Hepatocyte (in vitro differentiated cells): ENCODE results near the gene SMAD7. TPM values are rescaled to one million over a fixed set of nuclear protein-coding genes. Genes with fewer than 3 reads are reported as not detected.

Experiments
- DNase-seq: peaks from one replicate; pipeline ENCODE4 v3.0.0-alpha.2; 2016; ENCODE audit warnings: low spot score
- H2AFZ ChIP-seq: fragments of 200-600 bp; sonication (generic); 2 replicates; pipeline ENCODE4 v1.6.0; 2016; ENCODE audit warnings: antibody characterized with exemption, mild to moderate bottlenecking
- H3K27ac ChIP-seq: fragments of 200-600 bp; sonication (generic); 2 replicates; pipeline ENCODE4 v1.5.1; 2016; ENCODE audit warnings: mild to moderate bottlenecking
- H3K27me3 ChIP-seq: fragments of 200-600 bp; sonication (generic); 2 replicates; pipeline ENCODE4 v1.6.1; 2016
- H3K36me3 ChIP-seq: fragments of 200-600 bp; sonication (generic); replicated peaks from 2 replicates; pipeline ENCODE4 v1.5.1; 2016; ENCODE audit warnings: low read depth; ENCODE audit not compliant: insufficient read depth
- H3K4me1 ChIP-seq: fragments of 200-600 bp; sonication (generic); 2 replicates; pipeline ENCODE4 v1.5.1; 2016; ENCODE audit warnings: mild to moderate bottlenecking, moderate library complexity; ENCODE audit not compliant: insufficient read depth
- H3K4me2 ChIP-seq: fragments of 200-600 bp; sonication (generic); 2 replicates; pipeline ENCODE4 v1.6.0; 2016
- H3K4me3 ChIP-seq: fragments of 200-600 bp; sonication (generic); 2 replicates; pipeline ENCODE4 v1.5.1; 2016; ENCODE audit warnings: mild to moderate bottlenecking
- H3K79me2 ChIP-seq: fragments of 200-600 bp; sonication (generic); 2 replicates; pipeline ENCODE4 v1.6.0; 2017; ENCODE audit warnings: mild to moderate bottlenecking
- H3K9me2 ChIP-seq: fragments of 200-600 bp; sonication (generic); replicated peaks from 2 replicates; pipeline ENCODE4 v1.6.0; 2017; ENCODE audit warnings: mild to moderate bottlenecking; ENCODE audit not compliant: insufficient read depth
- H3K9me3 ChIP-seq: fragments of 200-600 bp; sonication (generic); 2 replicates; pipeline ENCODE4 v1.5.1; 2016; ENCODE audit warnings: low read depth, mild to moderate bottlenecking
- H4K20me1 ChIP-seq: fragments of 200-600 bp; sonication (generic); 2 replicates; pipeline ENCODE4 v1.6.0; 2016; ENCODE audit warnings: mild to moderate bottlenecking; ENCODE audit not compliant: insufficient read depth, poor library complexity, severe bottlenecking
- EZH2 ChIP-seq: fragments of 200-600 bp; sonication (generic); IDR thresholded peaks from 2 replicates; pipeline ENCODE4 v1.6.1; 2016; ENCODE audit warnings: antibody characterized with exemption, mild to moderate bottlenecking, borderline replicate concordance
- EZH2phosphoT487 ChIP-seq: fragments of 200-600 bp; sonication (generic); IDR thresholded peaks from one replicate; pipeline ENCODE4 v1.6.1; 2018; ENCODE audit warnings: antibody characterized with exemption, mild to moderate bottlenecking, low read depth, moderate library complexity; ENCODE audit not compliant: unreplicated experiment, severe bottlenecking
- WGBS: methylation state at CpG from one replicate; pipeline ENCODE4 v1.1.6; 2016; ENCODE audit warnings: low lambda C conversion rate; ENCODE audit errors: missing lambda C conversion rate; 5-methylcytosine and 5-hydroxymethylcytosine counted together
- polyA plus RNA-seq: library from polyadenylated mRNA; unstranded; fragments of >200 nt; fragmentation: Nextera tagmentation; extraction: Ambion mirVana; gene quantifications from 2 replicates; pipeline ENCODE4 v1.2.1, GENCODE V29; 2016
- total RNA-seq: library from RNA; depleted of rRNA; stranded (reverse); fragments of >200 nt; gene quantifications from 2 replicates; pipeline ENCODE4 v1.2.3, GENCODE V29; 2014
- TF ChIP-seq, protein P1 (sequence below): fragments of 200-600 bp; sonication (generic); IDR thresholded peaks from 2 replicates; pipeline ENCODE4 v1.5.1; 2016; ENCODE audit warnings: antibody characterized with exemption, mild to moderate bottlenecking; ENCODE audit not compliant: poor library complexity

The SMAD7 gene
- total and polyA plus RNA-seq, 2 experiments from 2014 or later: 65.4 to 71.1 TPM

DNA sequence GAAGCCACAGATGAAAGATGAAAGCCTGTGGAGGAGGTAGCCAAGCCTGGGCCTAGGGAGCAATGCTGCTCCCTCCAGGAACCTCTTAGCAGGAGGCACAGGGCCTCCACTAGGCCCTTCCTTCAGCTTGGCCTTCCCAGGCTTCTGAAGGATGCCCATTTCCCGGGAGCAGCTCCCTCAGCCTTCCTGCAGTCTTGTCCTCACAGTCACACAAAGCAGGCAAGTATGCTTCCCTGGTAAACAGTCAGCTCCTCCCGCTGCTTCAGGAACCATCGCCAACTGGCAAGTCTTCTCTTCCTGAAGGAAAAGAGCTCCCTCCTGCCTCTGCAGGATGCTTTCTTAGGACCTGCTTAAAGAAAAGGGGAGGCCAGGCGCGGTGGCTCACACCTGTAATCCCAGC is 53.2 kb downstream of the SMAD7 start:
- Histone ChIP-seq H3K36me3 (no peaks in the 10 kb centered on the region), H3K79me2 (no peaks in the 10 kb centered on the region), H3K4me2 (no peak overlapping the region), H2AFZ (no peak overlapping the region), H3K27ac (no peak overlapping the region), H3K9me2 (no peaks in the 10 kb centered on the region), H3K27me3 (no peaks in the 10 kb centered on the region), H3K9me3 (no peaks in the 10 kb centered on the region), H4K20me1 (no peaks in the 10 kb centered on the region), H3K4me3 (no peak overlapping the region), H3K4me1 (peaks cover 9% of the 10 kb centered on the region)
- WGBS: 96% methylated on average over 5 of the region's 5 CpGs
- DNase-seq: peak; percentile 4
- no peak for TF ChIP-seq EZH2
- TF ChIP-seq, protein P1, sequence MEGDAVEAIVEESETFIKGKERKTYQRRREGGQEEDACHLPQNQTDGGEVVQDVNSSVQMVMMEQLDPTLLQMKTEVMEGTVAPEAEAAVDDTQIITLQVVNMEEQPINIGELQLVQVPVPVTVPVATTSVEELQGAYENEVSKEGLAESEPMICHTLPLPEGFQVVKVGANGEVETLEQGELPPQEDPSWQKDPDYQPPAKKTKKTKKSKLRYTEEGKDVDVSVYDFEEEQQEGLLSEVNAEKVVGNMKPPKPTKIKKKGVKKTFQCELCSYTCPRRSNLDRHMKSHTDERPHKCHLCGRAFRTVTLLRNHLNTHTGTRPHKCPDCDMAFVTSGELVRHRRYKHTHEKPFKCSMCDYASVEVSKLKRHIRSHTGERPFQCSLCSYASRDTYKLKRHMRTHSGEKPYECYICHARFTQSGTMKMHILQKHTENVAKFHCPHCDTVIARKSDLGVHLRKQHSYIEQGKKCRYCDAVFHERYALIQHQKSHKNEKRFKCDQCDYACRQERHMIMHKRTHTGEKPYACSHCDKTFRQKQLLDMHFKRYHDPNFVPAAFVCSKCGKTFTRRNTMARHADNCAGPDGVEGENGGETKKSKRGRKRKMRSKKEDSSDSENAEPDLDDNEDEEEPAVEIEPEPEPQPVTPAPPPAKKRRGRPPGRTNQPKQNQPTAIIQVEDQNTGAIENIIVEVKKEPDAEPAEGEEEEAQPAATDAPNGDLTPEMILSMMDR: no peak
- TF ChIP-seq EZH2phosphoT487: no peak

DNA sequence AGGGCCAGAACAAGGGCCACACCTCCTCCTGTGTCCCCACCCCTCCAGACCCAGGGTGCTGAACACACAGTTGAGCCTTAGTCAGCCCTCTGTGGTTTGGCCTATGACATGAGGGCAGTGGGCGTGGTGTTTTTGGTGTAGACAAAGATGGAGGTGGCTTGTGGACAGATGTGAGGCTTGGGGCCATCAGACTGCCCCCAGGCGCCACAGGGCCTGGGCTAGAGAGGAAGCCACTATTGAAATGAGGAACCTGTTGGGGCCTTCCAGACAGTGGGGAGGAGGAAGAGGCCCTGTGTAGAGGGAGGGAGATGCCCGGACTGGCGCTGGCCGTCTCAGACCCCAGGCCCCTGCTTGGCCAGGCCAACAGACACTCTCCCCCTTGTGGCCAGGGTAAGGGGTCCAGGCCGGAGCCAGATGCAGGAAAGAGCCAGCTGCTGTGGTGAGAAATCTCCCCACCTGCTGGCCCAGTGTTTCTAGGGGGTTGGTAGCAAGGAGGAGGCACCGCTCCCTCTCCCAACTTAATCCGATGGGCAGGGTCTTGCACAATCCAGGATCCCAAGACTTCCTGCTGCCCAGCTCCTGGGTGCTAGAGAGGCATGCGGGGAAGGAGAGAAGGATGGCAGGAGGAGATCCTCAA is 53.8 kb downstream of the SMAD7 start:
- no peaks in the 10 kb centered on the region for H3K9me2 ChIP-seq
- H3K27ac ChIP-seq: no peak overlapping the region
- no peaks in the 10 kb centered on the region for H3K79me2 ChIP-seq
- DNase-seq: peak; percentile 13
- H3K9me3 ChIP-seq: no peaks in the 10 kb centered on the region
- H3K4me1 ChIP-seq: peaks cover 4% of the 10 kb centered on the region
- H3K4me3 ChIP-seq: no peak overlapping the region
- H2AFZ ChIP-seq: no peak overlapping the region
- WGBS: 81% methylated on average over 9 of the region's 9 CpGs
- TF ChIP-seq, protein P1: peak; percentile 7
- TF ChIP-seq EZH2: no peak
- no peaks in the 10 kb centered on the region for H3K36me3 ChIP-seq
- H3K27me3 ChIP-seq: no peaks in the 10 kb centered on the region
- H4K20me1 ChIP-seq: no peaks in the 10 kb centered on the region
- no peak overlapping the region for H3K4me2 ChIP-seq

DNA sequence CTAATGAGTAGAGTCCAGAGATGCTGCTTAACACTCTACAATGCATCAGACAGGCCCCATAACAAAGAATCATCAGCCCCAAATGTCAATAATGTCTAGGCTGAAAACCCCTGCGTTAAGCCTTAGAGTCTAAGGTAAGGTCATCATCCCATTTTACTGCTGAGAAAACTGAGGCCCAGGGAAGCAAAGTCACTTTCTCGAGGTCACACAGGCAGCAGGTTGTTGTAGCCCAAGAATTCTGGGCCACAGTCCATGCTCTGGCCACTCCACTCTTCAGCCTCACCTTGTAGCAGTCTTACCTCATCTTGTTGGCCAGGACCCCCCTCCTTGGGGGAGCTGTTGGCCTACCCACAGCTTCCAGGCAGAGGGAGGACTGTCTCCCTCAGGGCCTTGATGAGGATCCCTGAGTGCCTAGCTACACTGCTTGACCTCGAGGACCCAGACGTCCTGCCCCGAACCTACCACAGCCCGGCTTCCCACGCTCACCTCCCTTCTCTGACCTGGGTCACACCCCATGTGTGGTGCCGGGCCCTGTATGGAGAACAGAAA is 54.4 kb downstream of the SMAD7 start:
- H3K27ac ChIP-seq: no peak overlapping the region
- H3K4me3 ChIP-seq: no peak overlapping the region

More for the DNA sequence above, 54.4 kb downstream of the SMAD7 start:
- no peaks in the 10 kb centered on the region for H3K79me2 ChIP-seq
- TF ChIP-seq EZH2 (no peak), EZH2phosphoT487 (no peak)
- TF ChIP-seq, protein P1: no peak
- WGBS: 86% methylated on average over 8 of the region's 8 CpGs
- H4K20me1 ChIP-seq: no peaks in the 10 kb centered on the region
- DNase-seq: peak; percentile 1
- H2AFZ ChIP-seq: no peak overlapping the region
- no peaks in the 10 kb centered on the region for H3K4me1 ChIP-seq
- no peaks in the 10 kb centered on the region for H3K9me2 ChIP-seq
- no peaks in the 10 kb centered on the region for H3K9me3 ChIP-seq
- H3K27me3 ChIP-seq: no peaks in the 10 kb centered on the region
- no peaks in the 10 kb centered on the region for H3K36me3 ChIP-seq
- H3K4me2 ChIP-seq: no peak overlapping the region
